IPS-NIHi7 (cell line): ENCODE measurements around the gene USP9X.
"Not testable (repeated sequence)": the region's sequence is repeated elsewhere in the genome, so short reads cannot be mapped to it uniquely, and the experiment has no call there.

Experiments used
- DNase-seq: peaks from one replicate; pipeline ENCODE4 v3.0.0; 2012; ENCODE audit warnings: mixed read lengths; ENCODE audit errors: extremely low spot score

USP9X gene, protein sequence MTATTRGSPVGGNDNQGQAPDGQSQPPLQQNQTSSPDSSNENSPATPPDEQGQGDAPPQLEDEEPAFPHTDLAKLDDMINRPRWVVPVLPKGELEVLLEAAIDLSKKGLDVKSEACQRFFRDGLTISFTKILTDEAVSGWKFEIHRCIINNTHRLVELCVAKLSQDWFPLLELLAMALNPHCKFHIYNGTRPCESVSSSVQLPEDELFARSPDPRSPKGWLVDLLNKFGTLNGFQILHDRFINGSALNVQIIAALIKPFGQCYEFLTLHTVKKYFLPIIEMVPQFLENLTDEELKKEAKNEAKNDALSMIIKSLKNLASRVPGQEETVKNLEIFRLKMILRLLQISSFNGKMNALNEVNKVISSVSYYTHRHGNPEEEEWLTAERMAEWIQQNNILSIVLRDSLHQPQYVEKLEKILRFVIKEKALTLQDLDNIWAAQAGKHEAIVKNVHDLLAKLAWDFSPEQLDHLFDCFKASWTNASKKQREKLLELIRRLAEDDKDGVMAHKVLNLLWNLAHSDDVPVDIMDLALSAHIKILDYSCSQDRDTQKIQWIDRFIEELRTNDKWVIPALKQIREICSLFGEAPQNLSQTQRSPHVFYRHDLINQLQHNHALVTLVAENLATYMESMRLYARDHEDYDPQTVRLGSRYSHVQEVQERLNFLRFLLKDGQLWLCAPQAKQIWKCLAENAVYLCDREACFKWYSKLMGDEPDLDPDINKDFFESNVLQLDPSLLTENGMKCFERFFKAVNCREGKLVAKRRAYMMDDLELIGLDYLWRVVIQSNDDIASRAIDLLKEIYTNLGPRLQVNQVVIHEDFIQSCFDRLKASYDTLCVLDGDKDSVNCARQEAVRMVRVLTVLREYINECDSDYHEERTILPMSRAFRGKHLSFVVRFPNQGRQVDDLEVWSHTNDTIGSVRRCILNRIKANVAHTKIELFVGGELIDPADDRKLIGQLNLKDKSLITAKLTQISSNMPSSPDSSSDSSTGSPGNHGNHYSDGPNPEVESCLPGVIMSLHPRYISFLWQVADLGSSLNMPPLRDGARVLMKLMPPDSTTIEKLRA (N-terminal part only)

DNA sequence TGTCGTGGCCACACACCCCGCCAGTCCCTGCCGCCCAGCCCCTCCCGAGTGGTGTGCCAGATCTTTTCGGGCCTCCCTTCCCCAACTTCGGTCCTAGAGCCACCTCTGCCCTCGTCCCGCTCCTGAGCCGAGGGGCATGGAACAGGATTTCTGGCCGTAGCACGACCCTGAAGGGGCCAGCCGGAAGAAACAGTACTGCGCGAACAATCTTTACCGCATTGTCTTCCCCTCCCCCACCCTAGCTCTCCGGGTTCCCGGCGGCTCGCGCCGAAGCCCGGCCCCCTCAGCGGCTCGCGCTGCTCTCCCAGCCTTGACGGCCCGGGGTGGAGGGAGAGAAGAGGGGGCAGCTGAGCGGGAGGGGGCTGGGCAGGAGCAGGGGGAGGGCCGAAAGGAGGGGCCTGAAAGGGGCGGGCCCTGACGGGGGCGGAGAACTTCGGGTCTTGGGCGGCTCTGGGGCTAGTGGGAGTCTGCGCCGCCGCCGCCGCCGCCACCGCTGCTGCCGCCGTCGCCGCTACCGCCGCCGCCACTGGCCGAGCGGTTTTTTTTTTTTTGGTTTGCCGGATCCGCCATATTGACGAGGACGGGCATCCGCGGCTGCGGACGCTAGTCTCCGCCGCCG lies at the start of gene USP9X:
Gene USP9X (plus strand): TSS at position 553 of the 619 bp plus-strand sequence. CDS start 38,184 bp downstream, outside the sequence.
- DNase-seq: peak; percentile 70

DNA sequence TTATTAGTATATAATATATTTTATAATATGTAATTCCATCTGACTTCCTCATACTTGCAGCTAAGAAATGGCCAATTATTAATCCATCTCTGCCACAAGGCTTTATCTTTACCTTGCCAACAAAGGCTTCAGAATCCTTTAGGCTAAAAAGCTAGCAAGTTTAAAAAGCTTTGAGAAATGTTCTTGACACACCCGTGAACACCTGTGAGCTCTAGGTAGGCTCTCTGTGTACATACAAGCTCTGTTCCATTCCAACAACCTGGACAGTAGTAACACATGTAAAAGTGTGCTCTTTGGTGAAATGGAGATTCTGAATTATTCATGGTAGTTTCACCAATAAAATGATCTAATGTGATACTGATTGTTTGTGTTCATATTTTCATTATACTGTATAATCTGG lies 49.7 kb upstream of the USP9X start:
- DNase-seq: no peak

DNA sequence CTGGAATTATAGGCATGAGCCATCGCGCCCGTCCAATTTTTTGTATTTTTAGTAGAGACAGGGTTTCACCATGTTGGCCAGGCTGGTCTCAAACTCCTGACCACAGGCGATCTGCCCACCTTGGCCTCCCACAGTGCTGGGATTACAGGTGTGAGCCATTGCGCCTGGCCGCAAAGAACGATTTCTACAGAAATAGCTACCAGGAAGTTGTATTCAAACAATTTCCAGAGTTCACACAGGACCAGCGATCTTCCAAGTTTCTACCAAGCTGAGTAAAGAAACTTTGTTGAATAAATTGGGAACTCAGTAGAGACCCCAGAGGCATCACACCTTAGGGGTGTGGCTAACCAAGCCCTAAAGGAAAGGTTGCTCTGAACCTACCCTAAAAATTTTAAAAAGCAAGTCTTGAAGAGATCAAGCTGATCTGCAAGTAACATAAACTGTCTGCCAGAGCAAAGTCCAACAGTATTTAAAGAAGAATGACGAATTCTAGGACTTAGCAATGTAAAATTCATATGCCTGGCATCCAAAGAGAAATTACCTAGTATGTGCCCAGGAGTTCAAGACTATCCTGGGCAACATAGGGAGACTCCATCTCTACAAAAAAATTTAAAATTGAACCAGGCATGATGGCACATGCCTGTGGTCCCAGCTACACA lies 48.4 kb upstream of the USP9X start:
- DNase-seq: no peak

DNA sequence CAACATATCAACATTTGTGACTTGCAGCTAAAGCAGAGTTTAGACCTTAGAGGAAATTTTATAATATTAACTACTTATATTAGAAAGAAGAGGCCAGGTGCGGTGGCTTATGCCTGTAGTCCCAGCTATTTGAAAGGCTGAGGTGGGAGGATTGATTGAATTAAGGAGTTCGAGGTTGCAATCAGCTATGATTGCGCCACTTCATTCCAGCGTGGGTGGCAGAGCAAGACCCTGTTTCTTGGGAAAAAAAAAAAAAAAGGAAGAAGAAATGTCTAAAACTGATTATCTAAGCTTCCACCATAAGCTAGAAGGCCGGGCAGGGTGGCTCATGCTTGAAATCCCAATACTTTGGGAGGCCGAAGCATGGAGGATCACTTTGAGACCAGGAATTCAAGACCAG lies 42.0 kb upstream of the USP9X start:
- no peak for DNase-seq

DNA sequence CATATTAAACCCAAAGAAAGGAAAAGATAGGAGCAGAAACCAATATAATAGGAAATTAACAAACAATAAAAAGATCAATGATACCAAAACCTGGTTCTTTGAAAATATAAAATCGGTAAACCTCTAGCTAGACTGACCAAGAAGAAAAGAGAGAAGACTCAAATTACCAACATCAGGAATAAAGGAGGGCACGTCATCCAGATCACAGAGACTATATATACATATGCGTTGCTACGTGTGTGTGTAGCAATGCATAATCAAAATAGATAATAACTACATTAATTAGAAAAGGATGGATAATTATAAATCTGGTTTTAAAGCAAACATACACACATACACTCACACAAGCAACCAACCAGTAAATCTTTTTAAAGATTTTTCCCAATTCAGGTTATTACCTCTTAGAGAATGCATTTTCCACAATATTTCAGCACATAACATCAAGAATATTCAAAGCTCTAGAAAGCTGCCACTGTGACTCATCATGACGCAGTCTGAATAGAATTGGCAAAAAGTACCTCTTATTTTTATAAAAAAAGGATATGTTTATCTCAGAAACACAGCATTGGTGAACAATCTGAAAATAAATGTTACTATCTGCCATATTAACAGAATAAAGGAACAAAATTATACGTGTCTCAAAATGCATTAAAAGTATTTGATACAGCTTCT lies 41.4 kb upstream of the USP9X start:
- no peak for DNase-seq

DNA sequence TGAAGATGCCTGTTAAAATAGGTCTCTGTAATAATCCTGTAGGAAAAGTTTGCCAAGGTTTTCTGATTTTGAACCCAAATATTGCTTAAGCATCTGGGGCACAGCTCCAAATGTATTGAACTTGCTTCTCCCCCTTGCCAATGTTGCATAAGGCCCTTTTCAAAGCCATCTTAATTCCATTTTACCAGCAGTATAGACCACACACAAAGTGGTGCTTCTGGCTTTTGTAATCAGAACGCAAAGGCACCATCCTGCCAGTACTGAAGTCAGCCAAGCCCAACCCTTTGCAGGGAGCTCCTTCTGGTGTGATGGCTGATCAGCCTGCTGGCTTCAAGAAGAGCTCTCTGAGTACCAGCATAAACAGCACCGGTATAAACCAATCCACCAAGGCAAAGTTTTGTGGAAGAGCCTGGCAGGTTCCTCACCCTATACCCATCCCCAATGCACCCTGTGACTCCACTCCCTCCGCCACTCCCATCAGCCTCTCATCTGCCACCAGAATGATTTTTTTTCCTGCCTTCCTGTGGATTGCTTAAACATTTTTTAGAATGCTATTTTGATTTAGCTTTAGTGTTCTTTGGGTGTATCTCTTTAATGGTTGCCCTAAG lies 39.2 kb upstream of the USP9X start:
- peak; percentile 18 for DNase-seq

DNA sequence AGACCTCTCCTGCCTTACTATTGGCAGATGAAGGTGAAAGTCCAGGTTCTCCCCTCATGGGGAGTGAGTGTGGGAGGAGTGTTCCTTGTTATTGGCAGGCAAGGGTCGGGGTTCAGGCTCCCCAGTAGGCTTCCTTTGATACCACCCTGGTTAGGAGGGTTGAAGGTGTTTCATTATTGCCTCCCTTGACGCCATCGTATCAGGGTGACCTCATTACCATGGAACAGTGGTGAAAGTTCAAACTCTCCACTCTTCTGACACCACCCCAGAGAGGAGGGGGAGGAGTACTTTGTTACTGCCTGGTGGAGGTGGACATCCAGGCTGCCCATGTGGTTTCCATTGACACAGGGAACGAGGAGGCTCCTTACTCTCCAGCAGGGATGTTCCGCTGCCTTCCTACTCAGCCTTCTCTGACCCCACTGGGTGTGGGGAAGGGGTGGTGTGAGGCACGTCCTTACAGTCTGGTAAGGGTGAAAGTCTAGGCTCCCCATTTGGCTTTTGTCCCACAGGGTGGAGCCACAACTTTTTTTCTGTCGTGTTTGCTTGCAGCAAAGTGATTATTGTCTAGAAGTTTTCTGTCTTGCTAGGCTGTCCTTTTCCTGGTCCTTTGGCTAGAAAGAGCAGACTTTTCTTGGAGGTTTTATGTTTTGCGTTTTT lies 37.2 kb upstream of the USP9X start:
- DNase-seq: no peak

DNA sequence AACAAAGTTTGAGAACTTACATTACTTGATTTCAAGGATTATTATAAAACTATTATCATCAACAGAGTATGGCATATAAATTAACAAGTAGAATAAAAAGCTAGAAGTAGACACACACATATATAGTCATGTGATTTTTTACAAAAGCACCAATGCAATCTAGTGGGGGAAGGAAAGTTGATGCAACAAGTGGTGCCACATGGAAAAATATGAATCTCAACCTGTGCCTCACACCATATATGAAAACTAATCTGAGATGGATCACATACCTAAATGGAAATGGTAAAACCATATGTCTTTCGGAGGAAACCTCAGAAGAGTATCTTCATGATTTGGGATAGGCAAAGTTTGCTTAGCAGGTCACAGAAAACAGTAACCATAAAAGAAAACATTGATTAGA lies 34.9 kb upstream of the USP9X start:
- DNase-seq: no peak

DNA sequence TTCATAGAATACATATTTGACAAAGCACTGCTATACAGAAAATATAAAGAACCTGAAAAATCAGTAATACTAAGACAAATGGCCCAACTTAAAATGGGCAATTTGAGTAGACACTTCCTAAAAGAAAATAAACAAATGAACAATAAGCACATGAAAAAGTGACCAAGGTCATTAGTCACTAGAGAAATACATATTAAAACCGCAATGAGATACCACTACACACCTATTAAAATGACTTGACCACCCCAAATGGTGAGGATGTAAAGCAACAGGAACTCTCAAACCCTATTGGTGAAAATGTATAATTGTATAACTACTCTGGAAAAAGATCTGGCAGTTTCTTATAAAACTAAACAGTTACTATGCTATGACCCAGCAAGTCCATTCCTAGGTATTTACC lies 34.0 kb upstream of the USP9X start:
- DNase-seq: no peak

DNA sequence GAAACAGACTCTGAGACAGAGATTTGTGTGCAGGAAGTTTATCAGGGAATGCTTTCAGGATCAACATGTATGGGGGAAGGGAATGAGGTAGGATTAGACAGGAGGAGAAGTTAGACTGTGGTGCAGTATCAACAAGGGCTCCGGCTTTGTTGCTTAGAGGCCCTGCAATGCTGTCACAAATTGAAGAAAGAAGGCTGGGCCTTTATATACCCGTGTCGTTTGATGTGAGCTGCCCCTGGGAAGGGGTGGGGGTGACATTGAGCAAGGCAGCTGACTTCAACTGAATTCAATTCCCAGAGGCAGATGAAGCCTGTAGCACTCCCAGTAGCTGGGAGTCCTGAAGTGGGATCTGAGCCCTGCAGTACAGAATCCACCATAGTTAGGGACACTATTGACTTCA lies 29.5 kb upstream of the USP9X start:
- no peak for DNase-seq

DNA sequence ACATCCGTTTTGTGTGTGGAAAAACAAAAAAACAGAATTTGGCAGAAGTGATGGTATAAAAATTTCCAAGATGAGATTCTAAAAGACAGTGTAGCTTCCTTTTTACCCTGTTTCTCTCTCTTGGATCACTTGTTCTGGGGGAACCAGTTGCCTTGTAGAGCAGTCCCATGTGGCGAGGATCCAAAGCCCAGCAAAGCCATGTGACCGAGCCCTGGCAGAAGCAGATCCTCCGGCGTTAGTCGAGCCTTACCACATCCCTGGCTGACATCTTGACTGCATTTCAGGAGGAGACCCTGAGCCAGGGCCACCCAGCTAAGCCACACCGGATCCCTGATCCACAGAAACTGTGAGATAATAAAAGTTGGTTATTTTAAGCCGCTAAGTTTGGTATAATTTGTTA lies 22.0 kb upstream of the USP9X start:
- DNase-seq: not testable (repeated sequence)

DNA sequence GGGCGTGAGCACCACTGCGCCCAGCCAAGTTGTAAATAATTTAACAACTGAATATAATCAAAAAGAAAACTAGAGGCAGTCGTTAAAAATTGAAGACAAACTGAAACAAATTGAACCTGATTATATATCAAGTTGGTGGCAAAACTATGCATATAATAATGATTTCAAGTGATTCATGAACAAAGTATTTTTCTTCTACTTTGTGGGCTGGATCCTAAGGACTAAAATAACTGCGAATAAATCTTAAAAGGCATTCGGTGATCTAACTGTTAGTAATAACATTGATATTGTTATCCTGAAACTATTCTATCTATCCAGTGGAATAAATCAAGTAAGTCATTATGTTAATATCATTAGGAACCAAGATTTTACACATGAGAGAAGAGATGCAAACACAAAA lies 21.2 kb upstream of the USP9X start:
- DNase-seq: no peak

DNA sequence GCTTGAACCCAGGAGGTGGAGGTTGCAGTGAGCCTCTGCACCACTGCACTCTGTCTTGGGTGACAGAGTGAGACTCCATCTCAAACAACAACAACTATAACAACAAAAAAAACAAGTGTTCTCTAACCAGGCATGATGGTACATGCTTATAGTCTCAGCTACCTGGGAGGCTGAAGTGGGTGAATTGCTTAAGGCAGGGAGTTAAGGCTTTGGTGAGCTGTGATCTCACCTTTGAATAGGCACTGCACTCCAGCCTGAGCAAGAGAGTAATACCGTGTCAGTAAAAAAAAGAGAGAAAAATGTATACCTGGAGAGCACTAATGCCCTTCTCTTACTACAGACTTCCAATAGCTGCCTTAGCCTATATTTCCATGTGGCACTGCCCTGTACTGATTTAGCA lies 18.9 kb upstream of the USP9X start:
- DNase-seq: no peak

DNA sequence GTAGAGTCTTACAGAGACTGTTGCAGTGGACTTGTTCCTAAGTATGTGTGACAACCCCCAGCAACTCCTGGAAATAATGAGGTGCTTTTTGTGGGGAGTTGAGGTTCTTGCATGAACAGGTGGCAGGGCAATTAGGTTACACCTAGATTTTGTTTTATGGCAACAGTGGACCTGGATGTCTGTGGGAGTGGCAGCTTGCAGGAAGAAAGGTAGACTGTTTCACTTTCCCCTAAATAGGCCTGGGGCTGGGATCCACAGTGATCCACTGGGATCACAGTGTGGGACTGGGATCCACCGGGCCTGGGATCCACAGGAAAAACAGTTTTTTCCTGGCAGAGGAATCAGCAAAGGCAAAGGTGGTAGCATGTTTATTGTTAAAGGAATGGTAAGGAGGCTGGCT lies 18.3 kb upstream of the USP9X start:
- no peak for DNase-seq

DNA sequence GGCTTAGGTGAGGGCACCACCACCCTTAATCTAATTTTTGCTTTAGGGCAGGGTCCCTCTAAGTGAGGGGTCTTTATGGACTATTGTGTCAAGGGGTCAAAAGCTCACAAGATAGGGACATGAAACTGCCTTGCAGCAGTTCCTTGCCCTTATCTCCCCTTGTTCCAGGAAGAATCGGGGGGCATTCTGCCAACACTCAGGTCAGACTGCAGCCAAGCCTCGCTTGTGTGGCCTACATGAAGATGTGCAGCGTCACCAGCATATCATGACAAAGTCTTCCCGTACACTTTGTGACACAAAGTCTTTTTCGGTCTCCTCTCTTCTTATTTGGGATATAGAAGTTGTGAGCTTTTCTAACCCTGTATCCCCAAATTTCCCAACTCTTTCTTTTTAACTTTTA lies 17.5 kb upstream of the USP9X start:
- DNase-seq: no peak

DNA sequence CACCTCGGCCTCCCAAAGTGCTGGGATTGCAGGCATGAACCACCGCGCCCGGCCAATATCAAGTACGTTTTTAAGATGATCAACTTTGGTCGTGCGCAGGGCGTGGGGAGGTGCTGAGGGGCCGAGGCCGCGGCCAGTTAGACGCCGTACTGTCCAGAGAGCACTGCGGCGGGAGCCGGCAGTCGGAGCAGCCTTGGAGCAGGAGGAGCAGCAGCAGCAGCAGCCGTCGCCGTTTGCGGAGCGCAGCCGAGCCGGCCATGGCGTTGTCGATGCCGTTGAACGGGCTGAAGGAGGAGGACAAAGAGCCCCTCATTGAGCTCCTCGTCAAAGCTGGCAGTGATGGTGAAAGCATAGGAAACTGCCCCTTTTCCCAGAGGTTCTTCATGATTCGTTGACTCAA lies 8.5 kb upstream of the USP9X start:
- no peak for DNase-seq

DNA sequence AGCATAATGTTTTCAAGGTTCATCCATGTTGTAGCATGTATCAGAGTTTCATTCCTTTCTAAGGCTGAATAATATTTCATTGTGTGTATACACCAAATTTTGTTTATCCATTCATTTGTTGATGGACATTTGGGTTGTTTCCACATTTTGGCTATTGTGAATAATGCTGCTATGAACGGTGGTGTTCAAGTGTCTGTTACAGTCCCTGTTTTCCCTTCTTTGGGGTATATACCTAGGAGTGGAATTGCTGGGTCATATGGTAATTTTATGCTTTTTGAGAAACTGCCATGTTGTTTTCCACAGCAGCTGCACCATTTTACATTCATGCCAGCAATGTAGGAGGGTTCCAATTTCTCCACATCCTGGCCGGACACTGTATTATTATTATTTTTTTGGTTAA lies 3.4 kb upstream of the USP9X start:
- DNase-seq: no peak

DNA sequence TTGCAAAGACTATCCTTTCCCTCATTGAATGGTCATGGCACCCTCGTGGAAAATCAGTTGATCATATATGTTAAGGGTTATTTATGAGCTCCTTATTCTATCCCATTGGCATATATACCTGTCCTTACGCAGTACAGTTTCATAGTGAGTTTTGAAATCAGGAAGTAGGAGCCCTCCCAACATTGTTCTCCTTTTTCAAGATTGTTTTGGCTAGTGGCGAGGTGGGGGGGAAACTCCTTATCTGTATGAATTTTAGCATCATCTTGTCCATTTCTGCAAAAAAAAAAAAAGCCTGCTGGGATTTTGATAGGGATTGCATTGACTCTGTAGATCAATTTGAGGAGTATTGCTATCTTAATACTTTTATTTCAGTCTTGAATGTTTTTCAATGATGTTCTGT lies 2.5 kb upstream of the USP9X start:
- DNase-seq: no peak

DNA sequence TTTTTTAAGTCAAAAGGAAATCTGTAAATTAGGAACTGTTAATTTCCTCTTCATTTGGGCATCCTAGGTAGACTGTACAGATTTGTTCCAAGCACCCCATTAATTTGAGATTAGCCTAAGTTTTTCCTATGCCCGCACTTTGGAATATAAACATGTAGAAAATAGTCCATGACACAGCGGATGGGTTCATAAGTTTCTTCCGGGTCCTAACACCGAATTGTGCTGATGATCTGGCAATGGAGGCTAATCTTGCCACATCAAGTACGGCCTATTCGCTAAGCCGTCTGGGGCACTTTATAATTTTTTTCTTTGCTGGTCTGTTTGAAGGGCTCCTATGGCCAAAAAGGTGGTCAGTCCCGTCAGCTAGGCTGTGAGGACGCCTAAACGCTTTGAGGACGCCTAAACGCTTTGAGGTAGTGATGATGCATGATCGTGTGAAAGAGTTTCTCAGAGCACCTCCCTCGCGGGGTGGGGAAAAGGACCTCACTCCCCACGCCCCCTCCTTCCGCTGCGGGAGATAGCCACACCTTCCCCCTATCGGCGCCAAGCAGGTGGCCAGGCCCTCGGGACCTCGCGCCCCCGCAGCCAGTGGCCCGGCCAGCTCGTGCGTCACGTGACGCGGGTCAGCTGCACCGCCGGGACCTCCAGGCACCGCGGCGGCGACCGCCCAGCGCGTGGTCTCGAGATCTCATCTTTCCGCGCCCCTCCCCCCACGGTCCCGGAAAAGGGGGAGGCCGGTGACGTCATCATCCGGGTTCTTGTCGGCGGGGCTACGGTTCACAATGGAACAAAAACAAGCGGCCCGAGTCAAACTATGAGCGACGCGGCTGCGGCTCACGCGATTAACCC lies 977 bp upstream of the USP9X start:
- DNase-seq: peak; percentile 79
